Measurements from ENCODE around the gene ANAPC5.
"Not testable (repeated sequence)": the region's sequence is repeated elsewhere in the genome, so short reads cannot be mapped to it uniquely, and the experiment has no call there.

ANAPC5 gene

DNA sequence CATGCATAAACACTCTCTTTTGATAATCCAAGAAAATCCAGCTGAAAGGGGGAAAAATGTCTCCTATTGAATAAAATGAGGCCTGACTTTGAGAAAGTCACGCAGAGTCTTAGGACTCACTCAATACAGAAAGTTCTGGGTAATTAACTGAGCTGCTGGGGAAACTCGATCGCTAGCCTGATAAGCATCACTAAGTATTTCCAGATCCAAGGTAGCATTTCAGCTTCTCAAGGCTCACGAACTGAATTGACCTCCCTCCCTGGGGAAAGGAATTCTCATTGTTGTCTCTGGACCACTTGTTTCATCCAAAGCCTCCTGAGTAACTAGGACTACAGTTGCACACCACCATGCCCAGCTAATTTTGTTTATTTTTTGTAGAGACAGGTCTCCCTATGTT is 13.8 kb upstream of the ANAPC5 start:
- DNase-seq, result no peak

DNA sequence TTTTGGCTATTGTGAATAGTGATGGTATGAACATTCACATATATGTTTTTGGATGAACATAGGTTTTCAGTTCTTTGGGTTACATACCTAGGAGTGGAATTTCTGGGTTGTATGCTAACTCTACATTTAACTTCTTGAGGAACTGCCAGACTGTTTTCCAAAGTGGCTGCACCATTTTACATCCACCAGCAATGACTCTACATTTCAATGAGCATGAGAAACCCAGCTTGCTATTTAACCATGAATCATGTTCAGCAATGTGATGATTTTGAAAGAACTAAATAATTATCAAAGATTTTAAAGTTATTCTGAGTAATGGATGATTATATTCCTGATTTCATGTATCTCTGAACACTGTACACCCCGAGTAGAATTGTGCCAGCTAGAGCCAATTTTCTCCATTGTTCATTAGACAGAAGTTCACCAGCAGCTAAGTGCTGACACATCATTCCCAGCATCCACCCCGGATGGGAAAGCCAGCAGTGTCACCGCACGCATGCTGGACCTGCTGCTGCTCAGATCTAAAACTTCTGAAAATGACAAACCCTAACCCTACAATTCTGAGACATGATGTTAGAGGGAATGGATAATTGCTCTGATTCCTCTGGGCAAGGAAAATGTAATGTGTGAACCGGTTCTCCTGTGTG is 13.3 kb upstream of the ANAPC5 start:
- DNase-seq, result no peak

DNA sequence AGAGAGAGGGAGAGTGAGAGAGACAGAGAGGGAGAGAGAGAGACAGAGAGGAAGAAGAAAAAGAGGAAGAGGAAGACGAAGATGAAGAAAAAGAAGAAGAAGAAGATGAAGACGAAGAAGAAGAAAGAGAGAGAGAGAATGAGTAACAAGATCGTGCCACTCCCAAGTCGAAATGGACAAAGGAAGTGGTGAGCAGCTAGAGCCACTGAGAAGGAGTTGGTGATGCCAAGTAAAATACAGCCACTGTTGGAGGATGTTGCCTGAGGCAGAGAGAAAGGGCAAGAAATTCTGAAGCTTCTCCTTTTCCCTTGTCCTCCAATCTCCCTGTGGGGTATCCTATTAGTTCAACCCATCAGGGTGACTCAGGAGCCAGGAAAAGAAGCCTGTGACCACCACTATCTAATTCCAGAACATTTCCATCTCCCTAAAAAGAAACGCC is 12.5 kb upstream of the ANAPC5 start:
- DNase-seq, result no peak

DNA sequence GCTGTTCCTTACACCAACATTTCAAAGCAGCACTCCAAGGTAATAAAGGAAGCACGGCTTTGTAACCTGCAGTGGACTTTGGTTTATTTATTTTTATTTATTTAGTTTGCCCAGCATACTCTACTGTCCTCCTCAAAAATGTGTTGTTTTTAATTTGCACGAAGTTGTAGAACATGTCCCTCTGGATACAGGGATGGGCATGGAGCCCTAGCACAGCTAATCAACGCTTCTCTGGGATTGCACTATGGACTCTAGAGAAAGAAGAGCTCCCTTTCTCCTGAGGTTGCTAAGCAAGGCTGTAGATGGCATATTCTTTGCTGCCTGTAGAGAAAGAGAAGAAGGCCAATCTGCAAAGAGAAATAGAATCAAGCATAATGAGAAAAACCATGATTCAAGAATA is 5.9 kb upstream of the ANAPC5 start:
- peak; percentile 18 for DNase-seq

DNA sequence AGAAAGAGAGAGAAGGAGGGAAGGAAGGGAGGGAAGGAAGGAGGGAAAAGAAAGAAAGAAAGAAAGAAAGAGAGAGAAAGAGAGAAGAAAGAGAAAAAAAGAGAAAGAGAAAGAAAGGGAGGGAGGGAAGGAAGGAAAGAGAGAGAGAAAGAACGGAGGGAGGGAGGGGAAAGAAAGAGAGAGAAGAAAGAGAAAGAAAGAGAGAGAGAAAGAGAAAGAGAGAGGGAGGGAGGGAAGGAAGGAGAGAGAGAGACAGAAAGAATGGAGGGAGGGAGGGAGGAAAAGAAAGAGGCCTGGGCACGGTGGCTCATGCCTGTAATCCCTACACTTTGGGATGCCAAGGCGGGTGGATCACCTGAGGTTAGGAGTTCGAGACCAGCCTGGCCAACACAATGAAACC is 5.1 kb upstream of the ANAPC5 start:
- DNase-seq, result no peak

DNA sequence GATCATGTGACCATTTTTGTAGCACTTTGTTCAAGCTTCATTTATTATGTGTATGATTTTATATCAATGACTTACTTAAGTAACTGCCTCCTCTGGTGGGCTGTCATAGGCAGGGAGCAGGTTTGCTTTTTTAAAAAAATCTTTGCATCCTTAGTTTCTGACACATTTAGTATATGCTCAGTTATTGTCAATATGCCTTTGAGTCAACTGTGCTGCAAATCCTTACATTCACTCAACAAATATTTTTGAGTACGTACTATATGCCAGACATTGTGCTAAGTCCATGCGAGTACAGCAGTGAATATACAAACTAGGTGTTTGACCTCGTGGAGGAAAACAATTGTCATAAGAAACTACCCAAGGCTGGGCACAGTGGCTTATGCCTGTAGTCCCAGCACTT is 4.4 kb upstream of the ANAPC5 start:
- DNase-seq, result no peak

DNA sequence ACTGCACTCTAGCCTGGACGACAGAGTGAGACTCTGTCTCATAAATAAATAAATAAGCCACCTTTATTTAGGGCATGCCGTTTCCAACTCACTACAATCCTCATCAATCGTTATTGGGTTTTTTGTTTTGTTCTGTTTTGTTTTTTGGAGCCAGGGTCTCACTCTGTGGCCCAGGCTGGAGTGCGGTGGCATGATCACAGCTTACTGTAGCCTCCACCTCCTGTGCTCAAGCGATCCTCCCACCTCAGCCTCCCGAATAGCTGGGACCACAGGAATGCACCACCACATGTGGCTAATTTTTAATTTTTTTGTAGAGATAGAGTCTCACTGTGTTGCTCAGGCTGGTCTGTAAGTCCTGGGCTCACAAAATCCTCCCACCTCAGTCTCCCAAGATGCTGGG is 3.6 kb upstream of the ANAPC5 start:
- DNase-seq, result no peak

DNA sequence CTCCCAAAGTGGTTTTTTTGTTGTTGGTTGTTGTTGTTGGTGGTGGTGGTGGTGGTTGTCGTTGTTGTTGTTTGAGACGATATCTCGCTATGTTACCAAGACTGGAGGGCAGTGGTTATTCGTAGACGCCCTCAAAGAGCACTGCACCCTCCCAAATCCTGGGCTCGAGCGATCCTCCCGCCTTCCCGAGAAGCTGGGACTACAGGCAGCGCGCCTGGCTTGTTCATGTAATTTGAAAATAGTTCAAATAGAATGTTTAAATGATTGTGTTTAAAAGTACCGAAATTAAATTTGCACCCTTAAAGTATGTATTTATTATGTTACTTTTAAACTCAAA is 439 bp upstream of the ANAPC5 start:
- DNase-seq, result peak; percentile 94

DNA sequence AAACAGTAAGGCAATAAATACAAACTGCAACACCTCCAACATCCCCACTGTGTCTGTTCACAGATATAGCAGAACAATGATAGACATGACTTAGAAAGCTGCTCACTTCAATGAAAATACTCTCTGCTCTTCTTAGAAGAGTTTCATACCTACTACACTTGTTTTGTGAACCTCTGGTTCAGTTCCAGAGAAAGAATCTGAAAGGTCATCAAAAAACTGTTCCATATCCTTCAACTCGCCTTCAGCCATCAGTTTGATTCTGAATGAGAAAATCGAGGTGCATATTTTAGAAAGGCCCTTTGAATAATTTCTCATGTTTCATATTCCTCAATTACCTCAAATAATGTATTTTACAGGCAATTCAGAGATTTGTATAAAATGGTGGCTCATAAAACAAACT is 5.5 kb downstream of the ANAPC5 start:
- DNase-seq, result no peak

DNA sequence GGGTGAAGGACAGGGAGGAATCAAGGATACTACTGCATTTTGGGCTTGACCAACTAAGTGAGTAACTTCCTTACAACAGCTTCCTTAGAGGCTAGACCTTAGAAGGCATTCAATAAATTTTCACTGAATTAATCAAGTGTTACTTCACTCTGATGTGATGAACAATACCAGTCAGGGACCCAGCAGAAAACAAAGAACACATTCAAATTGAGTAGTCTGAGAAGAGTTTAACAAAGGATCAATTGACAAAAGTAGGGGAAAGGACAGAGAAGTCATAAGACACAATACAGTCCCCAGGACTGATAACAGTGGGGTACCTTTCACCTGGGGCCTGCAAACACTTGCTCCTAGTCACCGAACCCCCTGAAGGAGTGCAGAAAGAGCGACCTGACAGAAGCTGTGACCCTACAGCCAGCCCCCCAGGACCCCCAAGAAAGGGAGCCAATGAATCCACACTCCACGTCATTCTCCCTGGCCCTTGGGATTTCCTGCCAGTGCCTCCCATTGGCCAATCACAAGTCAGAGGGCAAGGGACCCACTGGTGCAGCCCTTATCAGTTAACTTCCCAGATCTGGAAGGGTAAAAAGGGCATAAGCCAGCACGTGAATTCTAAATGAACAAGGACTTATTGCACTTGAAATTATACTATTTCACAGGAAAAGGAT is 6.9 kb downstream of the ANAPC5 start:
- DNase-seq, result no peak

DNA sequence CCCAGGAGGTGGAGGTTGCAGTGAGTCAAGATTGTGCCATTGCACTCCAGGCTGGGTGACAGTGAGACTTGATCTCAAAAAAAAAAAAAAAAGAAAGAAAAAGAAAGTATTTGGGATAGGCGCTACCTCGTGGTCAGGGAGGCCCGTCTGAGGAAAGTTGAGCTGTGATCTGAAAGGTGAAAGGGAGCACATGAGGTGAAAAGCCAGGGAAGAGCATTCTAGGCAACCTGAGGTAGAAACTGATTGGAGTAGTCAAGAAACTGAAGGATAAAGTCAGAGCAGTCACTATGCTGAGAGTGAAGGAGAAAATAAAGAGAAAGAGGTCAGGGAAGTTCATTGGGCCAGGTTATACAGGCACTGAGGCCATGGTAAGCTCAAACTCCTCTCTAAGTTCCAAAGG is 7.7 kb downstream of the ANAPC5 start:
- no peak for DNase-seq

DNA sequence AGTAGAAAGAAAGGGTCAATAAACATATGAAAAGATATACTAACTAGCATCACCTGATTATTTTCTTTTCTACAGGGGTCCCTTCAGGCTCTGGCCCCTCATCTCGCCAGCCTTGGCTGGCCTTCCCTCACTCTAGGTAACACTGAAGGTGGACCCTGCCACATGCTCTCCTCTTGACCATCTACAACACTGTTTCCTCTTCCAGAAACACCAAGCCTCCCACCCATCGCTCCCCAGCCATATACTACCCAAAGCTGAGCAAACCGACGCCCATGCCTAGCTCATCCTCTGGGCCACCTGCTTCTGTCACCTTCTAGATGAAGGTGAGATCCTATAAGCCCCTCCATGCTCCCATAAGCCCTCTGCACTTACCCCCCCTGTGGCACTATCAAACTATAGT is 14.8 kb downstream of the ANAPC5 start:
- DNase-seq, result no peak

DNA sequence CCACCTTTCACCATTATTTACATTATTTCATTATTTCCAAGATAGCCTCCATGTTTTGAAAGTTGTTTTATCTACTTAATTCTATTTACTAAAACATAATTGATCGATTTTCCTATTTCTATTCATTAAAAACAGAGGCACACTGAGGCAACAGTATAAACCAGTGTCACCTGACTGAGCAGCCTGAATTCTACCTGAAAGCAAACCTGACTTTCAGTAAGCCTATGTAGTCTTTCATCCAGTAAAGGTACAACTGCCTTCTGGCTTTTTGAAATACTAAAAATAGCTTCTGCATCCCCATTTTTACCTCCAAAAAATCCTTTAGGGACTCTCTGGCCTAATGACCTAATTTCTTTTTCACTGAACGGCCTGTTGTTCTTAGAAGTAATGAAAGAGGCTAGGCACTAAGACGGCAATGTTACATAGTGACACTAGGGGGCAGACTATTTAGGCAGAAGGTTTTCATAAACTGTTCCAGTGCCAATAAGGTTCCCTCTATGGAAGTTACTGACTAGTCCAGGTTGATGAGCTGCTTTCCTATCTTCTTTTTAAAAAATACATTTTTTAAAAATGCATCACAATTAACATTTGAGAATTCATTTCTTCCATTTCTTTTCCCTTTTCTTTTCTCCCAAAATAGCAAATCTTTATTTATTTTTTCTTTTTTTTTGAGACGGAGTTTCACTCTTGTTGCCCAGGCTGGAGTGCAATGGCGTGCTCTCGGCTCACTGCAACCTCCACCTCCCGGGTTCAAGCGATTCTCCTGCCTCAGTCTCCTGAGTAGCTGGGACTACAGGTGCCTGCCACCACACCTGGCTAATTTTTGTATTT is 17.5 kb downstream of the ANAPC5 start:
- peak; percentile 85 for DNase-seq

DNA sequence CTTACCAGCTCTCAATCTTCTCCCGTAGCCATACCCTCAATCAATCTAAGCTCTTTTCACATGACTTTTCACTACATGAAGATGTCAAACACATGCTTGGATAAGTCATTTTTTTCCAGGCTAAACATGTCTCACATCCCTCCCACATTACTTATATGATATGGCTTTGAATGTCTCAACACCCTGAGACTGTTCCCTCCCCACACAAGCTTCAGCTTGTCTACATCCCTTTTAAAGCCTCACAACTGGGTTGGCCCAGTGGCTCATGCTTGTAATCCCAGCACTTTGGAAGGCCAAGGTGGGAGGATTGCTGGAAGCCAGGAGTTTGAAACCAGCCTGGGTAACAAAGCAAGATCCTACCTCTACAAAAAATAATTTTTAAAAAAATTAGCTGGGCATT is 18.5 kb downstream of the ANAPC5 start:
- DNase-seq, result no peak

DNA sequence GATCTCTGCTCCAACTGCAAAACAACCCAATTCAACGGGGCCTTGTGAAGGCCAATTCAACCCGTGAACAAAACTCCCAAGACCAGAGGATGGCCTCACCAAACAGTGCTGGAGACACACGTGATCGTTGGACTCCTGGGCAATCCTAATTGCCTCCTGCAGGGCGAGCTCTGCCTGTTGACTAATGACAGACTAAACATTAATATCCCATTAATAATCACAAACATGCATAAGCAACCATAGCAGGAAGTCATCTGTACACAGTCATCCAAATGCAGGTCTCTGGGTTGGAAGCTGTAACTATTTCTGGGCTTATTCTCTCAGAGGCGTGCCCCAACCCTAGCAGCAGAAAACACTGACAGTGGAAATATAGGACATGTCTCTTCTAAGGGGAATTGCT is 21.0 kb downstream of the ANAPC5 start:
- peak; percentile 39 for DNase-seq

DNA sequence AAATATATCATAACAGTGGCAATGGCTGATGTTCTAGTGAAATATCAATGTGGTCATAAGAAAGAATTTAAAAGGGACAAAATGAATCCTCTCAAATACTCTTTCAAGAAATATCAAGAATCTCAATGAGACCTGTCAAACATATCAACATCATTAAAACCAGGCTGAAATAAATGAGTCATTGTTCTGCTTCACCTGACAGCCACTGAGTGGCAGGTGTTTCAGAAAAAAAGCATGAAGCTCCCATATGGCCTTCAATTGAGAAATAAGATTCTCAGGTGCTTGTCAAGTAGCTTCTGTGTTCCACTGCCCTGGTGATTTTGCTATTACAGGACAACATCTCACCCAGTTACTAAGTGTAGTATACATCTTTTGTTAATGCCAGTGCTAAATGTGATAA is 21.5 kb downstream of the ANAPC5 start:
- peak; percentile 86 for DNase-seq

DNA sequence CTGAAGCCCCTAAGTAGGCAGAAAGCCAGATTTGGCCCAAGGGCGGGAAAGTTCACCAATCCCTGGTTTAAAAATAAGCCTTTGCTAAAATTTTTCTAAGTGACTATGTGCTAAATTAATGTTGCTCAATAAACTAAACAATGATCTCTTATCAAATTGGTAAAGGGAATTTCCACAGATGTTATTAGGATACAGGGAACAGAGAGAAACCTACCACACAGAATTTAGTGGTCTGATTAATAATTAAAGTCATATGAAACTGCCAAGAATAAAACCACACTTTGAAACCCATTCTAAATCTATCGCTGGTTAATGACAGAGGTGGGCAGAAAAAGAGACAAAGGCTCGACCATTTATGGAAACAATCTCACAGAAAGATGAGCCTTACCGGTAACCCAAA is 22.0 kb downstream of the ANAPC5 start:
- DNase-seq, result no peak

DNA sequence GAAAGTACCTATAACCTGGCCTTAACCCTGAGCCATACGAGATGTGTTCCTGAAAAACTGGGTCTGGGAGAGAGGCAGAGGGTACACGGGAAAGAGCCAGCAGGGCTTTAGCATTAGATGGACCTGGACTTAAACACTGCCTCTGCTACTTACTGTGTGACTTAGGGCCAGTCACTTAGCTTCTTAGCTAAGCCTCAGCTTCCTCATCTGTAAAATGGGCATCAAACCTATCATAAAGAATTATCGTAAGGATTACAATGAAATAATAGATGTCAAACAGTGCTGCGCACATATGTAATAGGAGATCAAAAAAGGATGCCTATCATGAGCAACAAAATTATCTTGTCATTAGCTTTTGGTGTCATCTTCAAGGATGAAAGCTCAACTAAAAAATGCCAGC is 23.6 kb downstream of the ANAPC5 start:
- DNase-seq, result no peak

DNA sequence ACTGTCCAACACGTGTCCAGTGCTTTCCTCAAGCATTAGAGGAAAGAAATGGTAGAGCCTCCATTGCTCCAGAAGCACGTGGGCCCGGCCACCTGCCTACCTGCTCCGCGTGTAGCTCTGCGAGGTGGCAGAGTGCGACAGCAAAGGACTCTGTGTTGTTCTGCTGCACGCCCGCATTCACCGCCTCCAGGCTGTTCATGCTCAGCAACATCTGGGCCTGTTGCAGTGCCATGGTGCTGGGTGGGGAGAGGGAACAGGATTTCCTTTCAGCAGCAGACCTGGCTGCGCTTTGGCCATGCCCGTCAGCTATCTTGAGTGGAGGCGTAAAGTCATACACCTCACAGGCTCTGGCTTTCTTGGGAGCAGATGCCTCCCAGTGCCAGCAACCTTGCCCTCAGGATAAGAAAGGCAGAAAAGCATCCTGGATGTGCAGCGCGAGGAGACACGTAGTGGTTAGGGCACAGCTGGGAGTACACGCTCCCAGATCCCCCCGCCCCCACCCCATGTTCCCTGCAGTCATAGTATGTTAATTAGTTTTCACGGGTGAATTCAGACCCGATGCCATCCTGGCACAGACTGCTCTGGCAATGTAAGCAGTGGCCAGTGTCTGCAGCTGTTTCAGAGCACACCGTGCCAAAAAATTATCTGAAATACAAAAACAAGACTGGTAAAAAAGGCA is 25.1 kb downstream of the ANAPC5 start:
- no peak for DNase-seq

DNA sequence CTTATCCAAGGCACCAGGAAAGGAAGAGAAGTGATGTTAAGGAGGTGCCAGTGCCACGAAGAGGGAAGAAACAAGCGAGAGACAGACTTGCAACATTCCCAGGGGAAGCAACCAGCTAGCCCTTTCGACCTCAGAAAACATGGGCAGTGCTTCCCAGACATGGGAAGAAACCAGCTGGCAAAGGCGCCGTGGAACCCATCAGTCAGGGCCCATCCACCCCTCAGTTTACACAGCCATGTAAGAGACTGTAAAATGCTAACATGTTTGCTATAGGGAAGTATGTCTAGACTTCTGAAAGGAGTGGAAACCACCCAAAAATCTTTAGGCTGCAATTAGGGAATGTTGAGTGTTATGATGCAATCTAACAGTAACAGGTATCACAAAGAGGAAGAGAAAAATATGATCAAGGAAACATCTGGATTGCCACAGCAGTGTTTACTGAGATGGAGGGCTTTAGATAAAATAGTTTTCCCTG is 26.3 kb downstream of the ANAPC5 start:
- DNase-seq, result no peak

DNA sequence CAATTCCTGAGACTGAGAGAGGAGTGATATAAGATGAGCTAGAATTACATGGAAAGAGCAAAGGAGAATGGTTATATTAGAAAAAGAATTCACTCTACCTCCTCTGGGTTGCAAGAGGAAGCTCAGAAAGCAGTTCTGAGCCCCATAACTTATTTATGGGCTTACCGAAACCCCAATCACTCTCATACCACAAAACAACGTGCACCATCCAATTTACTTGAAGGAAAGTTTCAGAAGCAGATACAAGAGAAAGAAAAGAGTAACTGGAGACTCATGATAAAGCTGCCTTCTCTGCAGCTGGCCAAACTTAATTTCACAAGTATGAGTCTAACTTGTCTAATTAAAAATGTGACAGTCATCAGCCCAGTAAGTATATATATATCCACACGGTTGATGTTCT is 28.3 kb downstream of the ANAPC5 start:
- no peak for DNase-seq

DNA sequence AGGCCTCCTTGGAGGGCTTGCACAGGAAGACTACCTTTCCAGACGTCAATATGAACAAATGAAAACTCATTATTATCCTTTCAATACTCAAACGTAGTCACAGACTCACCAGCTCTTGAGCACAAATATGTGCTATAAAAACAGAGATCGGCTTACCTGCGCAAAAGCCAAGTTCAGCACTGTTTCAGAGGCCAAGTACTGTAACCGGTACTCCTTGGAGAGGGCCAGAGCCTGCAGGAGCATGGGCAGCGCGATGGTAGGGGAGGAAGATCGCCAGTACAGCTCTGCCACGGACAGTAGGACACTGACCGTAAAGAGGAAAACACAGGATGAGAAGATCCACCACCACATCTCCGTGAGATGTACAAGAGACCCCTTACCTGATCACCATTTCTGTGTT is 34.1 kb downstream of the ANAPC5 start:
- no peak for DNase-seq

DNA sequence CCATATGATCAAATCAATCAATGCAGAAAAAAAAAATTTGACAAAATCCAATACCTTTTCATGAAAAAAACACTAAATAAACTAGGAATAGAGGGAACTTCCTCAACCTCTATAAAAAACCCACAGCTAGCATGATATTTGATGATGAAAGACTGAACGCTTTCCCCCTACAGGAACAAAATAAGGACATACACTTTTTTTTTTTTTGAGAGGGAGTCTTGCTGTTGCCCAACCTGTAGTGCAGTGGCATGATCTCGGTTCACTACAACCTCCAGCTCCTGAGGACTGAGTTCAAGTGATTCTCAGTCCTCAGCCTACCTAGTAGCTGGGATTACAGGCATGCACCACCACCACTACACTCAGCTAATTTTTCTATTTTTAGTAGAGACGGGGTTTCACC is 37.8 kb downstream of the ANAPC5 start:
- DNase-seq, result no peak

DNA sequence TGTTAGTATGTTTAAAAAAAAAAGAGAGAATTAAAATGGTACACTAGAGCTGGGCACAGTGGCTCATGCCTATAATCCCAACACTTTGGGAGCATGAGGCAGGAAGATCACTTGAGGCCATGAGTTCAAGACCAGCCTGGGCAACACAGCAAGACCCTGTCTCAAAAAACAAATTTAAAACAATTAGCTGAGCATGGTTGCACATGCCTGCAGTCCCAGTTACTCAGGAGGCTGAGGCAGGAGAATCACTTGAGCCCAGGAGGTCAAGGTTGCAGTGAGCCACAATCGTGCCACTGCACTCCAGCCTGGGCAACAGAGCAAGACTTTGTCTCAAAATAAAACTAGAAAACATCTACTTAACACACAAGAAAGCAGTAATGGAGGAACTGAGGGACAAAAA is 42.0 kb downstream of the ANAPC5 start:
- not testable (repeated sequence) for DNase-seq
